Activated T-helper 17 cell treated with anti-CD3 and anti-CD28 coated beads, Interleukin-2, amount 50 U/mL, for 72 hours (primary cell): ENCODE data around the gene NACC1. TPM values are rescaled to one million over a fixed set of nuclear protein-coding genes. Genes with fewer than 3 reads are reported as not detected.

ENCODE experiments used
- ATAC-seq: fragments of 150-1000 bp; cut with Tn5 transposase; replicated peaks from 2 replicates; pipeline ENCODE4 v1.10.0; 2021; ENCODE audit warnings: mild to moderate bottlenecking, moderate library complexity
- H3K27ac Mint-ChIP-seq: one replicate; pipeline ENCODE4 v1.8.0; 2022; ENCODE audit warnings: mixed read lengths
- H3K27me3 Mint-ChIP-seq: one replicate; pipeline ENCODE4 v1.8.0; 2022; ENCODE audit warnings: mixed read lengths
- H3K36me3 Mint-ChIP-seq: one replicate; pipeline ENCODE4 v1.8.0; 2022; ENCODE audit warnings: low read depth, mild to moderate bottlenecking, mixed read lengths
- H3K4me1 Mint-ChIP-seq: one replicate; pipeline ENCODE4 v1.8.0; 2022; ENCODE audit warnings: mixed read lengths
- H3K4me3 Mint-ChIP-seq: one replicate; pipeline ENCODE4 v1.8.0; 2022; ENCODE audit warnings: mild to moderate bottlenecking, mixed read lengths
- H3K9me3 Mint-ChIP-seq: one replicate; pipeline ENCODE4 v1.8.0; 2022; ENCODE audit warnings: mixed read lengths
- total RNA-seq, 2 donors: library from RNA; stranded (reverse); gene quantifications; one replicate each; pipeline ENCODE4 v1.2.3, GENCODE V29; 2022

Gene NACC1
- total RNA-seq, 2 donors from 2014 or later: 70.8 to 80.6 TPM

DNA sequence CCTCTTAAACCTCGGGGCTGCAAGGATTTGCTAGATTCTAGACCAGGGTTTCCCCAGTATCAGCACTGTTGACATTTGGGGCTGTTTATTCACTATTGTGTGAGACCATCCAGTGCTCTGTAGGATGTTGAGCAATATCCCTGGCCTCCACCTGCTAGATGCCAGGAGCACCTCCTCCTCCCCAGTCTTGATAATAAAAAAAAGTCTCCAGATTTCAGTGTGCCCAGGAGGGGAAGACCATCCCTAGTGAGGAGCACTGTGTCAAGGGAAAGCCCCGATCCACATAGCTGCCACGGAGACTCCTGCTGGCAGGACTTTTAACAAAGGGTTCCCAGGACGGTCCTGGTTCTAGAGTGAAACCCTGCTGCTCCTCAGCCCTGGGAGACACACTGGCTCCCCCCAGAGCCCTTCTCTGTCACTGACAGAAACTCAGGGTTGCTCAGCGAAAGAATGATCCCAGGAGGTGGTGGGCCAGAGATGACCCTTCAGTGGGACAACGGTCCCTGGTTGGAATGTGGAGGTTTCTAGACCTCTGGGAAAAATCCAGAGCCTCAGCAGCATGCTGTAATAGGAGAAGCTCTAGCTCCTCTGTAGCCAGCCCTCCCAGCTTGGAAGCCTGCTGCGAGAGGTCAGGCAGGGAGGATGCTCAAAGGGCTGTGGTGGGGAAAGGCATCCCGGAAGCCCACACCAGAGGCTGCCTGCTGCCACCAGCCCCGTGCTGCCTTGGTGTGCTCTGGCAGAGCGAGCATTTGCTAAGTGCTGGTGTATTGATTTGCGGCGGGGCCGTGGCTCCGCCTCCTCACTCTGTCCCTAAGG lies 35.7 kb upstream of the NACC1 start:
- no peaks in the 10 kb centered on the region for H3K27me3 Mint-ChIP-seq
- H3K4me1 Mint-ChIP-seq: no peaks in the 10 kb centered on the region
- H3K36me3 Mint-ChIP-seq: no peaks in the 10 kb centered on the region
- H3K27ac Mint-ChIP-seq: no peak overlapping the region
- ATAC-seq: no peak
- no peaks in the 10 kb centered on the region for H3K9me3 Mint-ChIP-seq
- no peak overlapping the region for H3K4me3 Mint-ChIP-seq

DNA sequence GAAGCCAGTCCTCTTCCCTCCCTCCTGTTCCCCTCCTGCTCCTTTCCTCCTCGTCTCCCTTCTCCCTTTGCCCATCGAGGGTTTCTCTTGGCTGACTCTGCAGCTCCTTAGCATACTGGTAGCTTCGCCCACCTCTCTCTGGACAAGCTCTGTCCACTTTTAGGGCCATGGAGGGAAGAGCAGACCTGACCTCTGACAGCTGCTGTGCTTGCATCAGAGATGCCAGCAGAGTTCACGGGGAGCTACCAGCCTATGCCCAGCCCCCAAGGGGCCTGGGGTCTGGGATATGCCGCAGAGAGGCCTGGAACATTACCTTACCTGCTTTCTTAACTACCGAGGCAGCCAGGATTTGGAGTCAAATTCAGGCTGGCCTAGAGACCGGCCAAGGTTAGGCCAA lies 35.1 kb upstream of the NACC1 start:
- Mint-ChIP-seq H3K9me3 (no peaks in the 10 kb centered on the region), H3K36me3 (no peaks in the 10 kb centered on the region), H3K4me1 (no peaks in the 10 kb centered on the region), H3K27me3 (no peaks in the 10 kb centered on the region), H3K27ac (no peak overlapping the region), H3K4me3 (no peak overlapping the region)
- ATAC-seq: no peak

DNA sequence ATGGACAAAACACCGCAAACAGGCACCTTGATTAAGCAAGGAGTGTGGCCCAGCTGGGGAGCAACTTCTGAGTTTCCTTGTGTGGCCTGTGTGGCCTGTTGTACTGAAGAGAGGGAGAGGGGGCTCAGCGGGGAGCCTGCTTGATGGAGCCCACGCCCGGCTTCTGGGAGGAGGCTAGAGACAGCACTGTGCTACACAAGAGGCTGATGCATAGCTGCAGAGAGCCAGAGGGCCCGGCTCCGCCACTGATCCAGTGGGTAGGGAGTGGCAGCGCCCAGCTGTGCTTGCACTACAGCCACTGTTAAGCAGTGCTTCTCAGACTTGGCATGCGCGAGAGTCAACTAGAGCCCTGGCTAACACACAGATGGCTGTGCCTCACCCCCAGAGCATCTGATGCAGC lies 34.4 kb upstream of the NACC1 start:
- H3K9me3 Mint-ChIP-seq: no peaks in the 10 kb centered on the region
- ATAC-seq: no peak

DNA sequence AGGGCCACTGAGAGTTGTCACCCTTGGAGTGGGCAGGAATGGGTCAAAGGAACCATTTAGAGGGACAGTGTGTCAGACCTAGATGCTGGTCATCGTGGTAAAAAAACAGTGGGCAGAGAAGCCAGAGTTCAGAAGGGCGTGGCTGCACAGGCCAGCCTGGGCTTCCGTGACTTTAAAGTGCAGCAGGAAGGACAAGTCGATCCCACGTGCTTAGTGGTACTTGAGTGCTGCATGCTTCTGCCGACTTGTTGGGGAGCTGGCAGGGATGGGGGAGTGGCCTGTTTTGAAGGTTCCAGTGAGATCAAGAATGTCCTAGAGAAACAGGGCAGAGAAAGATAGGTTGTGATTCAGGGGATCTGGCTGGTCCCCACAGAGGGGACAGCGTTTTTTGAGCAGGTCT lies 32.4 kb upstream of the NACC1 start:
- ATAC-seq: no peak

More for the DNA sequence above, 34.4 kb upstream of the NACC1 start:
- Mint-ChIP-seq H3K4me1 (no peaks in the 10 kb centered on the region), H3K36me3 (no peaks in the 10 kb centered on the region), H3K4me3 (no peak overlapping the region), H3K27me3 (no peaks in the 10 kb centered on the region), H3K27ac (no peak overlapping the region)

DNA sequence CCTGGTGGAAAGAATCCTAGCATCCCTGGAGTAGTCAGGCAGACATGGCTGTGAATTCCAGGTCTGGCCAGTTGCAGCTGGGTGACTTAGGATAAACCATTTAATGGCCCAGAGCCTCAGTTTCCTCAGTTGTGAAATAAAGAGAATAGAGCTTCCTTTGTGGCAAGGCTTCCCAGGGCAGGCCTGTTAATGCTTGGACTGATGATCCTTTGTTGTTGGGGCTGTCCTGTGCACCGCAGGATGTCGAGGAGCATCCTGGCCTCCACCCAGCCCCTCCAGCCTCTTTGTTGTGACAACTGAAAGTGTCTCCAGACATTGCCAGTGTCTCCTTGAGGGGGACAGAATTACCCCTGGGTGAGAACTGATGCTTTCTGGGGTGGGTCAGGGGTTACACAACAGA lies 31.7 kb upstream of the NACC1 start:
- H3K4me1 Mint-ChIP-seq: no peaks in the 10 kb centered on the region
- H3K4me3 Mint-ChIP-seq: no peak overlapping the region
- H3K27me3 Mint-ChIP-seq: no peaks in the 10 kb centered on the region
- H3K9me3 Mint-ChIP-seq: no peaks in the 10 kb centered on the region
- no peak for ATAC-seq
- no peak overlapping the region for H3K27ac Mint-ChIP-seq
- H3K36me3 Mint-ChIP-seq: no peaks in the 10 kb centered on the region

More for the DNA sequence above, 32.4 kb upstream of the NACC1 start:
- Mint-ChIP-seq H3K4me3 (no peak overlapping the region), H3K4me1 (no peaks in the 10 kb centered on the region), H3K9me3 (no peaks in the 10 kb centered on the region), H3K27me3 (no peaks in the 10 kb centered on the region), H3K36me3 (no peaks in the 10 kb centered on the region), H3K27ac (no peak overlapping the region)

DNA sequence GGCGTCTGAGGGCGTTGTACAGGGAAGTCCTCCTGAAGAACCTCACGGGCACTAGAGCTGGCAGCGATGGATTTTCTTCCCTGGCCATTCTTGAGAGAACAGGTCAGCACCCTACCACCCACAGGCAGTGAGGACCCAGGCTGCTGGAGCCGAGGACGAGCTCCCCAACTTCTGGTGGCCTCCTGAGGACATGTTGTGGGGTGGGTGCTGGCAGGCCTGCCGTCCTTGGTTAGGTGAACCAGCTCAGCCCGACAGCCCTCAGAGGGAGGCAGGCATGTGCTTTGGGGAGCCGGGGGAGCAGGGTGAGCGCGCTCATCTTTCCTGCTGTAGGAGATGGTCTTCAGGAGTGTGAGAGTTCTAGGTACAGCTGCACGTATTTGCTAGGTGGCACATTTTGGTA lies 30.8 kb upstream of the NACC1 start:
- H3K27me3 Mint-ChIP-seq: no peaks in the 10 kb centered on the region
- no peak for ATAC-seq
- no peaks in the 10 kb centered on the region for H3K9me3 Mint-ChIP-seq
- no peaks in the 10 kb centered on the region for H3K4me1 Mint-ChIP-seq
- H3K4me3 Mint-ChIP-seq: no peak overlapping the region
- H3K27ac Mint-ChIP-seq: no peak overlapping the region
- H3K36me3 Mint-ChIP-seq: no peaks in the 10 kb centered on the region

DNA sequence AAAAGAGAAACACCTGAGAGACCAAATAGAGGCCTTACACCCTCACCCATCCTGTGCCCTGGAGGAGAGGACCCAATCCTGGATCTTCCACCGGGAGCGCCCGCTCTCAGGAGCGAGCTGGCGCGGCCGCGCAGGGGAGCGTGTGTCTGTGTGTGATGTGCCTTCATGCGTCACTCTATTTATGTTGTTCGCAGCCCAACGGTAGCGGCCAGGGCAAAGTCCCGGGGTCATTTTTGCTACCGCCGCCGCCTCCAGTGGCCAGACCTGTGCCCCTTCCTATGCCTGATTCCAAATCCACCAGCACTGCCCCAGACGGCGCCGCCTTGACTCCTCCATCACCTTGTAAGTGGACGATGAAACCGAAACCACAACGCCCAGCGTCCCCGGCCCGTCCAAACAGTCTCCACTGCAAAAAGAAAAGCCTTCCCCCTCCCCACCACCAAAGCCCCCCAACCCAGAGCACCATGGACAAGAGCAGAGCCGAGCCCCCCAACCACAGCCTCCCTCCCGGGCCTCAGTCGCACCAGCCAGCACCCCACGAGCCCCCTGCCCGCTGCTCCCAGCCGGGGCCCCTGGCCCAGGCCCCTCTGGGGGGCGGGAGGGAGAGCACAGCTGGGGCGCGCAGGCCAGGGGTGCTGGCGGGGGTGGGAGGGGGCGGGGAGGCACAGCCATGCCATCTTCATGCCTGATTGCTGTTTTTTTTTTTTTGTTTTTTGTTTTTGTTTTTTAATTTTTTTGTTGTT lies 30.1 kb upstream of the NACC1 start:
- Mint-ChIP-seq H3K4me3 (no peak overlapping the region), H3K9me3 (no peaks in the 10 kb centered on the region), H3K36me3 (no peaks in the 10 kb centered on the region), H3K27ac (no peak overlapping the region), H3K4me1 (no peaks in the 10 kb centered on the region), H3K27me3 (no peaks in the 10 kb centered on the region)
- no peak for ATAC-seq

DNA sequence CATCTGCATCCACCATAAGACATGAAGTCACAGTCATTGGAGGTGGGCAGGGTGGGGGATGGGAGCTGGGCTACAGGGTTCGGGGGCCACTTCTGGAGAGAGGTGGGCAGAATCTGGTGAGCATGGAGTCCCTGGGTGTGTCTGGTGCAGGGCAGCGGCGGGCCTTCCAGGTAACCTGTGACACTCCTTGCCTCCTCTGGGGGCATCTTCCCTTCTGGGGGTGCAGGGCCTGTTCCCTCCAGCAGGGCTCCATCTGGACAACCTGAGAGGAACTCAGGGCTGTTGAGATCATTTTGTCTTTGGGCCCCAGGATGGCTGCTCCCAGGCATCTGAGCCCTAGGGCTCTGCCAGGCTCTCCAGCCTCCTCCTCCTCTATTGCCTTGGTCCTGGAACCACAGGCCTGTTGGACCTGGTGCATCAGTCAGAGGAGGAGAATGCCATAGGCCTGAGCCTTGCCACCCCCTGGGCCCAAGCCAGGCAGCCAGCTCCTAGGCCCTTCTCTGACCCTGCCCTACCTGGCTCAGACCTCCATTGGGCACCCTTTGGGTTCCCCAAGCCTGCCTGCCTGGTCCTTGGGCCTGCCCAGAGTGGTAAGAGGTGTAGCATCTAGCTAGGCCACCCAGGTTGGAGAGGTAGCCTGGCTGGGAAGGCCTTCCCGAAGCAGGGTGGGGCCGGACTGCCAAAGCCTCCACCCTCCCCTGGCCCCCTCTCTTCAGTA lies 28.8 kb upstream of the NACC1 start:
- Mint-ChIP-seq H3K27me3 (no peaks in the 10 kb centered on the region), H3K9me3 (no peaks in the 10 kb centered on the region), H3K4me3 (no peak overlapping the region), H3K27ac (no peak overlapping the region), H3K36me3 (no peaks in the 10 kb centered on the region), H3K4me1 (no peaks in the 10 kb centered on the region)
- no peak for ATAC-seq

DNA sequence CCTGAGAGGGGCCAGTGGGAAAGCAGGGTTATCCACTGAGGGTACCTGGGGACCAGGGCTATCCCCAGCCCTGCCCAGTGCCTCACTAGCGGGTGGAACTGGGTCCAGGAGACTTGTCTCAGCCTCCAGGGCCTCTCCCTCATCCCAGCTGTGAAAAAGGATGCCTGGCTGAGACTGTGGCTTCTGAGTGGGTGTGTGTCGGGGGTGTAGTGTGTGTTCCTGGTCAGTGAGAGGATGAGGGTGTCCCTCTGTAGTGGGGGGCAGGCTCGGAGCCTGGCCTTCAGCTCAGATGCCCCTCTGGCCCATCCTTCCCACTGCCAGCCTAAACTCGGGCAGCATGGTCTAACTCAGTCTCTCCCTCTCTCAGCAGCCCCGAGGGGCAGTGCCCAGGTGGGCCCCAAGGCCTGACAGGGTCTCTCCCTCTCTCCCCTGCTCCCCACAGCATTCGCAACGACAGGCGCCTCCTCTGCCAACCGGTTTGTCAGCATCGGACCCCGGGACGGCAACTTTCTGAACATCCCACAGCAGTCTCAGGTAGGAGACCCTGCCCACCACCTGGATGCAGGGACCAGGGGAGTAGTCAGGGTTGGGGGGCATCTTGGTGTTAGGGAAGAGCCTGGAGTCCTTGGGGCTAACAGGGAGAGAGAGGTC lies 28.1 kb upstream of the NACC1 start:
- Mint-ChIP-seq H3K4me3 (no peak overlapping the region), H3K4me1 (no peaks in the 10 kb centered on the region), H3K27me3 (peaks cover 3% of the 10 kb centered on the region), H3K36me3 (no peaks in the 10 kb centered on the region), H3K9me3 (no peaks in the 10 kb centered on the region), H3K27ac (no peak overlapping the region)
- ATAC-seq: no peak

DNA sequence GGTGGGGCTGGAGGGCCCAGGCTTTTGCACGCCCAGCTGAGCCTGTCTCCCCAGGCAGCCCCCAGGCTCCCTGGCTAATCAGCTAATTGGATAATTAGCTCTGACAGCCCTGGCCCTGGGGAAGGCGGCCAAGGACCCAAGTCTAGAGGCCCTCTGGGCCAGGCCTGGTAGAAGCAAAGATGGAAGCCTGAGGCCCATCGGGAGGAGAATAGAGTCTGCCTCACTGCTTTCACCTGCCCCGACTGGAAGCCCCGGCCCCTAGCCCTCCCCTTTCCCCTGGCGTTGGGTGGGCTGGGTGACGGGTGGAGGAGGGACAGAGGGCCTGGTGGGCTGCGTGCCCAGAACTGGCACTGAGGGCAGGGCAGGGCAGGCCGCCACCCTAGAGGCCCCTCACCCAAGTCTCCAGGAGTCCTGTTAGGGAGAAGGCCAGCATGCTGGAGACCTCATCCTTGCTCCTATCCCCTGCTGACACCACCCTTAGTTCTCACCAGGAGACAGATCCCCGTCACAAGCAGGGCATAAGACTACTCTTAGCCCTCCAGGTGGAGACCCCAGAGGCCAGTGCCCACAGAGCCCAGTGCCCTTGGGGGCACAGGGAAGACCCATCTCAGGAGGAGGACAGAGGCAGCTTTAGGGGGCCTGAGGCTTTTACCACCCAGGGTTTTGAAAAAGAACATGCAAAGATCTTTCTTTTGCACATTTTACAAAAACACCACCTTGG lies 27.4 kb upstream of the NACC1 start:
- H3K27ac Mint-ChIP-seq: no peak overlapping the region
- no peaks in the 10 kb centered on the region for H3K9me3 Mint-ChIP-seq
- no peak overlapping the region for H3K4me3 Mint-ChIP-seq
- no peak for ATAC-seq
- H3K27me3 Mint-ChIP-seq: peaks cover 3% of the 10 kb centered on the region
- H3K36me3 Mint-ChIP-seq: no peaks in the 10 kb centered on the region
- peaks cover under 1% of the 10 kb centered on the region for H3K4me1 Mint-ChIP-seq

DNA sequence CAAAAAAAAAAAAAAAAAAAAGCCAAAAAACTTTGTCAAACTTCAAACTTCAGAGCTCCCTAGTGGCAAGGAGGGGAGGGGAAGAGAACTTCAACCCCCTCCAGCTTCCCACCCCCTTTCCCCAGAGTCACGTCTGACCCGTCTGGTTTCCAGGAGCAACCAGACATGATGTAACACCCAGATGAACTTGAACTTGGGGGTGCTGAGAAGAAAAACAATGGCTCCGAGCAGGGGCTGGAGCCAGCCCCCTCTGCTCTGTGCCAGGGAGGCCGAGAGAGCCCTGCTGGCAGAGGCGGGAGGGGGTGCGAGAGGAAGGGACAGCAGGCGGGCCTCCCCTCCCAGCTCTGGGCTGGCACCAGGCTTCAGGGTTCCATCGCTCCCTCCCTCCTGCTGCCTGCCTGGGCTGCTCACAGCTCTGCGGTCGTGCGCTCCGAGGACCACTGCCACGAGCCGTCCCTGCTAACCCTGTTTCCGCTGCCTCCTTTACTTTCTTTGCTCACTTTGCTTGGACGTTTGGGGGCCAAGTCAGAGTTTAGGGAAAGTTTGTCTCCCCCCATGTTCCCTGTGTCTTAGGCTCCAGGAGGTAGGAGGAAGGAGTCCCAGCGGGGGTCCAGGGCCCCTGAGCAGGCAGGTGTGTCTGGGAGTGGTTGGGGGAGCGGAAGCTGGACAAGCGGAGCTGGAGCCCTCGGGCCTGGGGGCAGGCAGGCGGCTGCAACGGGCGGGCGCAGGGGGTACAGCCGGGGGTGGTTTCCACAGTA lies 26.5 kb upstream of the NACC1 start:
- Mint-ChIP-seq H3K27ac (no peak overlapping the region), H3K4me3 (no peak overlapping the region), H3K4me1 (peaks cover 6% of the 10 kb centered on the region), H3K36me3 (no peaks in the 10 kb centered on the region), H3K27me3 (peaks cover 9% of the 10 kb centered on the region), H3K9me3 (no peaks in the 10 kb centered on the region)
- no peak for ATAC-seq

DNA sequence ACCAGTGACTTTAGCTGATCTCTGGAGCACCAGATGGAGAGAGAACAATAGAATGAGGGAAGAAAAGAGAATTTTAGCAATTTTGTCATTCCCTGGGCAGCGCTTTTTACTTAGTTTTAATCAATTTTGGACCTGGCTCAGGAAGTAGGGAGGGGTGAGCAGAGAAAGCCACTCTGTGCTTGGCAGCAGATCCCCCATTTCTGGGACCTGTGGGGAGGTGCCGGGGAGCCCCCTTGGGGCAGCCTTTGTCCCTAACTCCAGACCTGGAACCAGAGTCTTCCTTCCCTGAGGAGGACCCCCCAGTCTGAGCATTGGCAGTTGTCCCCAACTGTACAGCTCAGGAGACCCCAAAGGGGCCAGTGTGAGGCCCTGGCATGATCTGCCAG lies 25.9 kb upstream of the NACC1 start:
- Mint-ChIP-seq H3K36me3 (no peaks in the 10 kb centered on the region), H3K4me3 (no peak overlapping the region), H3K4me1 (peaks cover 6% of the 10 kb centered on the region), H3K27ac (no peak overlapping the region), H3K27me3 (peaks cover 9% of the 10 kb centered on the region), H3K9me3 (no peaks in the 10 kb centered on the region)
- ATAC-seq: no peak

DNA sequence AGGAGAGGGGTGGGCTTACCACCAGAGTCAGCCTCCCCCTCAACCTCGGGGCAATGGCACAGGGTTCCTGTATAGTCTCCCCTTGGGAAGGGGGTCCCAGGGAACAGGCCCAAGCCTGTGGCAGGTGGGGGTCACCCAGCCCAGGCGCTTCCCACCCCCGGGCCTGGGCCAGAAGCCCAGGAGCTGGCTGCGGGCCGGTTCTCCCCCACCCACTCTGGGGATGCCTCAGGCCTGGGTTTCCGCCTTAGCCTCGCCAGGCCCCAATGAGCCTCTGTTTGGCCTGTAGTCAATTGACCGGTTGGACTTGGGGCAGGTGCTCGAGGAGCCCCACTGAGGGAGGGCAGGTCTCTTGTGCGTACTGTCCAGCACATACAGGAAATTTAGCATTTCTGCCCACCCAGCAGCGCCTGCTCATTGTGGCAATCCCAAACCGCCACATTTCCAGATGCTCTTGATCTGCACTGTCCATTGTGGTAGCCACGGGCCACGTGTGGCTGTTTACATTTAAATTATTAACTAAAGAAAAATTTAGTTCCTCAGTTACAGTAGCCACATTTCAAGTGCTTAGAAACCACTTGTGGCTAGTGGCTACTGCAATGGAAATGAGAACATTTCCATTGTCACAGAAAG lies 25.3 kb upstream of the NACC1 start:
- H3K27me3 Mint-ChIP-seq: peaks cover 9% of the 10 kb centered on the region
- H3K9me3 Mint-ChIP-seq: no peaks in the 10 kb centered on the region
- H3K36me3 Mint-ChIP-seq: no peaks in the 10 kb centered on the region
- ATAC-seq: no peak
- H3K4me1 Mint-ChIP-seq: peaks cover 6% of the 10 kb centered on the region
- H3K27ac Mint-ChIP-seq: no peak overlapping the region
- no peak overlapping the region for H3K4me3 Mint-ChIP-seq
